Kidney tubule cell (primary cell): ENCODE measurements around the gene CAPN3.

Experiments used
- DNase-seq: peaks from one replicate; pipeline ENCODE4 v3.0.0-alpha.2; 2018; ENCODE audit warnings: low spot score

Gene CAPN3

GRCh38 chr15:42456531-42456930, 97.2 kb downstream of the CAPN3 start:
- no peak for DNase-seq

- DNase-seq = no peak
Observed at GRCh38 chr15:42456971-42457370, 97.7 kb downstream of the CAPN3 start.

GRCh38 chr15:42457445-42458442, 98.4 kb downstream of the CAPN3 start:
- DNase-seq = peak; percentile 73

- DNase-seq = no peak
Observed at GRCh38 chr15:42461261-42461660, 102.0 kb downstream of the CAPN3 start.
